PFSK-1 (cell line): ENCODE results near the gene MLYCD.

Source experiments
- FOXP2 ChIP-seq: optimal IDR thresholded peaks from 2 replicates; pipeline ENCODE3; 2011; ENCODE audit warnings: borderline replicate concordance, control low read depth, inconsistent platforms; ENCODE audit not compliant: insufficient read depth; ENCODE audit errors: extremely low read length, extremely low read depth
- POLR2AphosphoS5 ChIP-seq: IDR thresholded peaks from 2 replicates; pipeline ENCODE4 v1.6.1; 2012; ENCODE audit warnings: low read depth, mild to moderate bottlenecking, control low read depth, low read length, moderate library complexity
- REST ChIP-seq, 2 experiments: IDR thresholded peaks; 2 replicates each; pipeline versions ENCODE4 v1.6.1 to v1.8.0; 2011 to 2012; ENCODE audit warnings: low read depth in 2 of 2, low read length in 2 of 2, control low read depth in 1 of 2, inconsistent platforms in 1 of 2, mild to moderate bottlenecking in 1 of 2, moderate library complexity in 1 of 2; ENCODE audit not compliant: insufficient read depth in 1 of 2
- SIN3A ChIP-seq: IDR thresholded peaks from 2 replicates; pipeline ENCODE4 v1.6.1; 2012; ENCODE audit warnings: mild to moderate bottlenecking, low read length, moderate library complexity, borderline replicate concordance; ENCODE audit not compliant: insufficient read depth
- TAF1 ChIP-seq: IDR thresholded peaks from 2 replicates; pipeline ENCODE4 v1.6.1; 2012; ENCODE audit warnings: low read length, control low read depth, borderline replicate concordance; ENCODE audit not compliant: insufficient read depth

MLYCD gene

GRCh38 chr16:83968306-83968851, 69.5 kb downstream of the MLYCD start:
- TF ChIP-seq REST (IDR thresholded peaks at IDR 0.05; ENCODE audit: insufficient read depth in 1 of 2, low read depth in 2 of 2, low read length in 2 of 2) = no peak
- TF ChIP-seq POLR2AphosphoS5 = no peak
- TF ChIP-seq TAF1 = no peak
- TF ChIP-seq SIN3A = no peak
- no peak for TF ChIP-seq FOXP2

GRCh38 chr16:83968891-83969649, 70.2 kb downstream of the MLYCD start:
- no peak for TF ChIP-seq TAF1
- no peak for TF ChIP-seq POLR2AphosphoS5
- no peak for TF ChIP-seq SIN3A
- no peak for TF ChIP-seq FOXP2
- TF ChIP-seq REST (IDR thresholded peaks at IDR 0.05; ENCODE audit: insufficient read depth in 1 of 2, low read depth in 2 of 2, low read length in 2 of 2) = no peak

- TF ChIP-seq POLR2AphosphoS5 (no peak), FOXP2 (no peak), SIN3A (no peak), TAF1 (no peak), REST (IDR thresholded peaks at IDR 0.05; ENCODE audit: insufficient read depth in 1 of 2, low read depth in 2 of 2, low read length in 2 of 2) (no peak)
Observed at GRCh38 chr16:83969771-83970429, 71.0 kb downstream of the MLYCD start.

- TF ChIP-seq TAF1 (no peak), SIN3A (no peak), FOXP2 (no peak), REST (IDR thresholded peaks at IDR 0.05; ENCODE audit: insufficient read depth in 1 of 2, low read depth in 2 of 2, low read length in 2 of 2) (no peak), POLR2AphosphoS5 (no peak)
Observed at GRCh38 chr16:83970430-83970815, 71.5 kb downstream of the MLYCD start.
